M059J (cell line): Measurements from ENCODE around the gene SHISA7. TPM values are rescaled to one million over a fixed set of nuclear protein-coding genes. Genes with fewer than 3 reads are reported as not detected.

ENCODE experiments used
- DNase-seq: peaks from one replicate; pipeline ENCODE4 v3.0.0-alpha.2; 2012; ENCODE audit warnings: low read depth
- total RNA-seq: library from RNA; depleted of rRNA; stranded (reverse); fragments of >200 nt; shearing (Covaris generic); gene quantifications from 2 replicates; pipeline ENCODE4 v1.2.3, GENCODE V29; 2014; rRNA removed

The SHISA7 gene
- total RNA-seq: not detected in 2 replicates

GRCh38 chr19:55443045-55443823, at the start of gene SHISA7:
Gene SHISA7, minus strand, starts transcription at chr19:55443300. Its CDS starts 437 bp downstream, at chr19:55442863.
- DNase-seq: no peak

GRCh38 chr19:55492362-55492944, 49.4 kb upstream of the SHISA7 start:
- peak; percentile 42 for DNase-seq

GRCh38 chr19:55491546-55492360, 48.7 kb upstream of the SHISA7 start:
- DNase-seq: peak; percentile 39

- peak; percentile 38 for DNase-seq
These were observed 47.7 kb upstream of the SHISA7 start for GRCh38 chr19:55490478-55491432.

- no peak for DNase-seq
These were observed 46.8 kb upstream of the SHISA7 start for GRCh38 chr19:55489711-55490477.

GRCh38 chr19:55488986-55489710, 46.0 kb upstream of the SHISA7 start:
- DNase-seq: no peak

GRCh38 chr19:55487924-55488687, 45.0 kb upstream of the SHISA7 start, which contains the start of gene SSC5D:
Gene SSC5D, plus strand, starts transcription at chr19:55488436. Its CDS starts 154 bp downstream, at chr19:55488590.
- DNase-seq: peak; percentile 75

- peak; percentile 99 for DNase-seq
These were observed 44.1 kb upstream of the SHISA7 start for GRCh38 chr19:55486971-55487923.

- no peak for DNase-seq
These were observed 43.2 kb upstream of the SHISA7 start for GRCh38 chr19:55486043-55486970.

GRCh38 chr19:55485439-55486011, 42.4 kb upstream of the SHISA7 start:
- no peak for DNase-seq

- DNase-seq: peak; percentile 71
These were observed 41.7 kb upstream of the SHISA7 start, which contains the start of gene NAT14 for GRCh38 chr19:55484593-55485438. Gene NAT14, plus strand, starts transcription at chr19:55485188. Its CDS starts 521 bp downstream, at chr19:55485709.

GRCh38 chr19:55483706-55484592, 40.8 kb upstream of the SHISA7 start:
- DNase-seq: no peak

GRCh38 chr19:55482967-55483705, 40.0 kb upstream of the SHISA7 start:
- DNase-seq: no peak
